Left ventricle myocardium superior (tissue), 1 donor: Measurements from ENCODE around the gene RAB7A. TPM values are rescaled to one million over a fixed set of nuclear protein-coding genes. Genes with fewer than 3 reads are reported as not detected.
A peak's percentile ranks its signal among the peaks of the same experiment; 100 is the strongest.
"Not testable (repeated sequence)": the region's sequence is repeated elsewhere in the genome, so short reads cannot be mapped to it uniquely, and the experiment has no call there.

ENCODE experiments used
- ATAC-seq: fragments of 200-7000 bp; cut with Tn5 transposase; one replicate; pipeline ENCODE4 v1.9.1; 2020; ENCODE audit warnings: mild to moderate bottlenecking, moderate library complexity
- DNase-seq: peaks from one replicate; pipeline ENCODE4 v3.0.0-alpha.2; 2020
- intact Hi-C: fragments of 100-400 bp; cut with micrococcal nuclease; formaldehyde crosslinking; loops from one replicate; pipeline ENCODE4 v1.11.0; 2022
- total RNA-seq: library from RNA; stranded (reverse); fragmentation: NEBNext Ultra II Directional; extraction: Animal tissue kit (Norgen Biotek cat#: 25700); gene quantifications from one replicate; pipeline ENCODE4 v1.2.1, GENCODE V29; 2021
- donor health status: DM: no; HTN: yes; CAD: no; lungs with severe emphysema.

The RAB7A gene
- total RNA-seq, 1 donor from 2014 or later, result 250 TPM

DNA sequence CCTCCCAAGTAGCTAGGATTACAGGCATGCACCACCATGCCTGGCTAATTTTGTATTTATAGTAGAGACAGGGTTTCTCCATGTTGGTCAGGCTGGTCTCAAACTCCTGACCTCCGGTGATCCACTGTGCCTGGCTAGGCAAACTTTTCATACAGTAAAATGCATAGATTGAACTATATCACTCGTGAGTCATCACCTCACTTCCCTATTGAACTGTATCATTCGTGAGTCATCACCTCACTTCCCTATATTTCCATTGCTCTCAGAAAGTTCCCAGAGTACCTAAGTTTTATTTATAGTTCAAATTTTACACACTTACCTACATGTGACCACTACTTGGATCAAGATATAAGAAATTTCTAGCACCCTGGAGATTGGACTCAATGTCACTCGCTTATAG is 79.8 kb downstream of the RAB7A start:
- ATAC-seq, result no peak
- no peak for DNase-seq
- intact Hi-C loops, result no loop called here

DNA sequence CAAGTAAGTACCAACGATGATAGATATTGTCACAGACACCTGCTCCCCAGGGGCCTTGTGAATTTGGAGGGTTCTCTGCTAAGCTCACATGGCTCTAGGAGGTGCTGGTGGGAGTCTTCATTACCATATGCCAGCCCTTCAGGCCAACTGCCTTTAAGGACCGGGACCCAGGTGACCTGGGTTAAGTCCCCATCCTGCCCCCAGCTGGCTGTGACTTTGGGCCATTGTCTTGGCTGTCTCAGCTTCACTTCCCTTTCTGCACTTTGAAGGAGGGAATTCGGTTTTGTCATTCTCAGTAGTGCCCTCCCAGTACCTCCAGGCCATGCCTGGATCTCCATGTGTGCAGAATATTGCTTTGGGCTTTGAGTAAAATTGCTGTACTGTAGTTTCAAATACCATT is 80.6 kb downstream of the RAB7A start:
- intact Hi-C loops, result no loop called here
- no peak for DNase-seq
- no peak for ATAC-seq

DNA sequence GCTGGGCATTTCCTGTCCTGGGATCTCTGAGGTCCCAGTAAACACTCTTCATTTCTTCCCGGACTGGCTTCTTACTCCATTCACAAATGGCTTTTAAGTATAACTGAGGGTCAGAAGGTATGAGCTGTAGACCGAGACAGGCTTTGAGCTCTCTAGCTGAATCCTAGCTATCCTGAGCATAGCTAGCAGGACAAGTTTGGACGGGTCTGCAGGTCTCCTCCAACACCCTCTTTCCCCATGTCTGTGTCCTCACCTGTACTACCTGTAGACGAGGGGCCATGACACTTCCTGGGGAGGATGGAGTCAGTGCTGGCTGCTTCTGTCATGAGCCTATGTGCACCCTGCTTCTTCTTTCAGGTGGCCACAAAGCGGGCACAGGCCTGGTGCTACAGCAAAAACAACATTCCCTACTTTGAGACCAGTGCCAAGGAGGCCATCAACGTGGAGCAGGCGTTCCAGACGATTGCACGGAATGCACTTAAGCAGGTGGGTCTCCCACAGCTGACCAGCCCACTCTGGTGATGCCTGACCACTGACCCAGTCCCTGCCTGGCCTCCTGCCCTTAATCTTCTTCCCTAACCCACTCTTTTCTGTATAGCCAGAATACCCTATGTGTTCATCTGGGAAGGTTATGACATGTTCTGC is 81.3 kb downstream of the RAB7A start:
- no peak for DNase-seq
- intact Hi-C loops, result no loop called here
- no peak for ATAC-seq

GRCh38 chr3:128808672-128809071 is 82.7 kb downstream of the RAB7A start:
- intact Hi-C loops, result no loop called here
- ATAC-seq, result peak; percentile 7
- no peak for DNase-seq

- intact Hi-C loops, result no loop called here
- no peak for DNase-seq
- ATAC-seq, result no peak
These were observed 87.1 kb downstream of the RAB7A start for GRCh38 chr3:128813097-128813496.

DNA sequence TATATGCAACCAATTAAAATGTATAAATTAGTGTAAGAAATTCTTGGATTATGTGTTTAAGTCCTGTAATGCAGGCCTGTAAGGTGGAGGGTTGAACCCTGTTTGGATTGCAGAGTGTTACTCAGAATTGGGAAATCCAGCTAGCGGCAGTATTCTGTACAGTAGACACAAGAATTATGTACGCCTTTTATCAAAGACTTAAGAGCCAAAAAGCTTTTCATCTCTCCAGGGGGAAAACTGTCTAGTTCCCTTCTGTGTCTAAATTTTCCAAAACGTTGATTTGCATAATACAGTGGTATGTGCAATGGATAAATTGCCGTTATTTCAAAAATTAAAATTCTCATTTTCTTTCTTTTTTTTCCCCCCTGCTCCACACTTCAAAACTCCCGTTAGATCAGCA is 88.1 kb downstream of the RAB7A start:
- intact Hi-C loops, result no loop called here
- no peak for ATAC-seq

GRCh38 chr3:128814519-128815317 is 88.7 kb downstream of the RAB7A start:
- peak; percentile 36 for DNase-seq
- ATAC-seq, result peak; percentile 91
- intact Hi-C loops, result no loop called here

More for the DNA sequence above, 88.1 kb downstream of the RAB7A start:
- DNase-seq, result no peak

DNA sequence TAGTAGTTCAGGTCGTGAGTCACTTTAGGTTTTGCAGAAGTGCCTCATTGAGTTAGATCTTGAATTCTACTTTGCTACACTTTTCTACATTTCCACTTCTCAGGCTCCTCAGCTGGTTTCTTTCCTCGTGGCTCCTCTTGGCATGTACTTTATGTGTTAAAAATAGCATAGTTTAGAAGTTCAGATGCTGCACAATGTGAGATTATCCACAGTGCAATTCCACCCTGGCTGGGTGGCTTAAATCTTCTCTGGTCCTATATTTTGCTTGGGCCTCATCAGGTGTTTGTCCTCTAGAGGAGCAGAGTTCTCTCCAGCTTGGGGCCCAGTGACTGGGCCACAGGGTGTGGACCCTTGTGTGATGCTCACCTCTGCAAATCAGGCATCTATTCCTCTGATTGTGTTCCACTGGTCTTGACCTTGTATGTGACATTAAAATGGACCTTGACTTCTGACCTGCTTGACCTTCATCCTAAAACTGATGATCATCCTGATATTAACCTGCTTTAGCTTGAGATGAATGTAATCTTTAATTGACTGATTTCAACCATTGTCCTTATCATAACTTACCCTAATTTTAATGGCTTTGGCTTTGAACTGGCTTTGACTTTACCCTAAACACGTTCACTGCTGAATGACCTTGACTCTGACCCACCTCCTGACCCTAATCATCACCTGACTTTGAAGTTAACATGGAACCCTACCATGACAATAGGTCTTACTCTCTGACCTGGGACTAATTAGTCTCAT is 89.5 kb downstream of the RAB7A start:
- DNase-seq (no peak), ATAC-seq (peak; percentile 51)
- intact Hi-C loops, result no loop called here

- no peak for ATAC-seq
- intact Hi-C loops, result no loop called here
- no peak for DNase-seq
These were observed 92.3 kb downstream of the RAB7A start for GRCh38 chr3:128818186-128818787.

GRCh38 chr3:128820252-128820839 is 94.4 kb downstream of the RAB7A start:
- intact Hi-C loops, result no loop called here
- peak; percentile 47 for ATAC-seq
- DNase-seq, result no peak

- ATAC-seq, result no peak
- intact Hi-C loops, result no loop called here
- DNase-seq, result no peak
These were observed 97.0 kb downstream of the RAB7A start for GRCh38 chr3:128823008-128823407.

DNA sequence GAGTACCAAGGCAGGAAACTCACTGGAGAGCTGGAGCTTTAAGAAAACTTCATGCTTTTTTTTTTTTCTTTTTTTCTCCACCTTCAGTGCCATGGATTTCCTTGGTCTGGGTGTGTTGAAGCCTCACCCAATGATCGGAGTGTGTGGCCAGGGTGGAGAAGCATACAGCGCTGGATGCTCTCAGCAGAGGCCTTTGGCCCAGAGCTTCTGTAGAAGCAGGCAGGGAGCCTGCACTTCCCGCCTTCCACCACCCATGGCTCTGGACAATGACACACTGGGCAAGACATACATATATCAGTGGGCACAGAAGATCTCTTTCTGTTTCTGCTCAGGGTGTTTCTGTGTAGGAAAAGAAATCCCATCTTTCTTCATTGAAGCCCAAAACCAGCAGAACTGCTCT is 97.6 kb downstream of the RAB7A start:
- DNase-seq (no peak), ATAC-seq (peak; percentile 18)
- intact Hi-C loops, result no loop called here

DNA sequence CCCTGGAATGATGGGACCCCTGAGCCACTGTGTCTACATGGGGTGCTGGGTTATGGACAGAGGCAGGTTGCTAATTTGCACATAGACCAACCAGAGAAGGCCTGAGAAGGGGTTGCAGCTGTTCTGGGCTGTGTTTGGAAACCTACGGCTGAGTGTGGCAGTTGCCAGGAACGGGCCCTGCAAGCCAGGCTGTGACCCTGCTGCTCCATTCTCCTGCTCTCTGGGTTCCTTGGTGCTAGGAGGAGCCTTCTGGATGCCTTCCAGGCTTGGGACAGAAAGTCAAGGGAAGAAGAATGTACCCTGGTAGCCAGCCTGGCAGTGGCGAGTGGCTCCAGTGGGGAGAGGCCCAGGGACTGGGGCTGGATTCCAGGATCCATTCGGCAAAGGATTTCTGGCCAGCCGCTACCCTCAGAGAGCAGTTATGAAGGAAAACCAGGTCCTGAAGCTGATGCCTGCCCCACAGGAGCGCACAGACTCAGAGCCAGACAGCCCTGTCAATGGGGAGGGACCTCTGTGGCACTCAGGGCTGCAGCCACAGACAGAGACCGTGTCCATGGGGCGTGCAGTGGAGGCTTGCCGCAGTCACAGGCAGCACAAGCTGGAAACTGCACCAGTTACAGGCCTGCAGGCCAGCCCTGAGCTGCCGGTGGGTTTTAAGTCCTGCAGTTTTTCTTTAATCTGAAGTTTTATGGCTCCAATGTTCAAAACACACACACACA is 98.3 kb downstream of the RAB7A start:
- DNase-seq (no peak), ATAC-seq (peak; percentile 25)
- intact Hi-C loops, result no loop called here

- DNase-seq (no peak), ATAC-seq (no peak)
- intact Hi-C loops, result no loop called here
These were observed 99.2 kb downstream of the RAB7A start for GRCh38 chr3:128825117-128825725.

- DNase-seq, ATAC-seq, intact Hi-C loops: not testable (repeated sequence)
These were observed 103.1 kb downstream of the RAB7A start for GRCh38 chr3:128829087-128829486.

DNA sequence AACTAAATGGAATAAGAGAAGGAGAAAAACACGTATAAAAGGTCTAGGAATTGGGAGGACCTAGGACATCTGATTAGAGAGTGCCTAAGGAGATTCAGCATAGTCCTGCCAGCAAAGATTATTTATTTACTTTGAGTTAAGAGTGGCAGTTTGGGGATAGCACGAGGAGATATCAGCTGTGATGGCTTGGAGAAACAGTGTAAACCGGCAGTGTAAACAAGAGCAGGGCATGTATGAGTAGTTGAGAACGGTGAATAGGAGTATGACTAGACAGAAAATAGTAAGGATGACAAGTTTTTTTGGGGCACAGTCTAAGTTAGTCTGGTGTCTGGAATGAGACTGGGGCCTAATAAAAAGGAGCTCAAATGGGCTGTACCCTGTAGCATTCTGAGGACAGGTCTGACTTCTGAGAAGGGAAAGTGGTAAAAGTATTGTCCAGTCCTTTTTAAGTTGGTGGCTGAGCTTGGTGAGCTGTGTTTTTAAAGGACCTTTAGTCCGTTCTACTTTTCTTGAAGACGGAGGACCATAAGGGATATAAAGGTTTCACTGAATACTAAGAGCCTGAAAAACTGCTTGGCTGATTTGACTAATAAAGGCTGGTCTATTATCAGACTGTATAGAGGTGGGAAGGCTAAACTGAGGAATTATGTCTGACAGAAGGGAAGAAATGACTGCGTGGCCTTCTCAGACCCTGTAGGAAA is 104.1 kb downstream of the RAB7A start:
- ATAC-seq, intact Hi-C loops: not testable (repeated sequence)

GRCh38 chr3:128830762-128831161 is 104.8 kb downstream of the RAB7A start:
- DNase-seq, intact Hi-C loops, ATAC-seq: not testable (repeated sequence)

More for the DNA sequence above, 104.1 kb downstream of the RAB7A start:
- not testable (repeated sequence) for DNase-seq

- DNase-seq, ATAC-seq, intact Hi-C loops: not testable (repeated sequence)
These were observed 107.0 kb downstream of the RAB7A start for GRCh38 chr3:128832979-128833378.
